ENCODE measurements around the gene TMEM223.
A peak's percentile ranks its signal among the peaks of the same experiment; 100 is the strongest.

DNA sequence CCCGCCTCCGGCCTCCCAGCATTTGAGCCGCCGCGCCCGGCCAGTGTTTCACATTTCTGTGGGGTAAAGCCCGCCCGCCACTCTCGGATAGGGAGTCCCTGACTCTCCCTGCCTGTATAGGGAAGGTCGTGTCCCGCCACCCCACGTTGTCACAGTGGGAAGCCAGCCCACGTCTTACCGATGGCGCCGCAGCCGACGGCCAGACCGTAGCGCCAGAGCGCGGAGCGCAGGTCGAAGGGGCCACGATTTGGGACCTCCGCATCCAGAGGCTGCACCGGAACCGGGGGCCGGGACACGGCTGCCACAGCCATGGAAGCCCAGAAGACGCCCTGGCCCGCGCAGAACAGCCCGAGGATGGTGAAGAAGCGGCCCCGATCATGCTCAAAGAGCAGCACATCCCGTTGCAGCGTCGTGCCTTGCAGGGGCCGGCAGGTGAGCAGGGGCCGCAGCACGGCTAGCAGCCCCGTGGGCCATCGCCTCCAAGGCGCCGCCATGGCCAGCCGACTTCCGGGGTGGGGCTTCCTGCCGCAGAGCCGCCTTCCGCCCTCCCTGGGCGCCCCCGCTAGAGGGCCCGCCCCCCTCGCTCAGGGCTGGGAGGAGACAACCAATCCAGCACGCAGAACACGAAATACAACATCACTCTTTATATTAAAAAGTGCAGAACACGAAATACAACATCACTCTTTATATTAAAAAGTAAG, at the start of gene TMEM223:
- TF ChIP-seq, protein P1, sequence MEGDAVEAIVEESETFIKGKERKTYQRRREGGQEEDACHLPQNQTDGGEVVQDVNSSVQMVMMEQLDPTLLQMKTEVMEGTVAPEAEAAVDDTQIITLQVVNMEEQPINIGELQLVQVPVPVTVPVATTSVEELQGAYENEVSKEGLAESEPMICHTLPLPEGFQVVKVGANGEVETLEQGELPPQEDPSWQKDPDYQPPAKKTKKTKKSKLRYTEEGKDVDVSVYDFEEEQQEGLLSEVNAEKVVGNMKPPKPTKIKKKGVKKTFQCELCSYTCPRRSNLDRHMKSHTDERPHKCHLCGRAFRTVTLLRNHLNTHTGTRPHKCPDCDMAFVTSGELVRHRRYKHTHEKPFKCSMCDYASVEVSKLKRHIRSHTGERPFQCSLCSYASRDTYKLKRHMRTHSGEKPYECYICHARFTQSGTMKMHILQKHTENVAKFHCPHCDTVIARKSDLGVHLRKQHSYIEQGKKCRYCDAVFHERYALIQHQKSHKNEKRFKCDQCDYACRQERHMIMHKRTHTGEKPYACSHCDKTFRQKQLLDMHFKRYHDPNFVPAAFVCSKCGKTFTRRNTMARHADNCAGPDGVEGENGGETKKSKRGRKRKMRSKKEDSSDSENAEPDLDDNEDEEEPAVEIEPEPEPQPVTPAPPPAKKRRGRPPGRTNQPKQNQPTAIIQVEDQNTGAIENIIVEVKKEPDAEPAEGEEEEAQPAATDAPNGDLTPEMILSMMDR (IDR thresholded peaks at IDR 0.05), result peak in 2 of 3 donors; percentile 24 to 25
- no peak for TF ChIP-seq POLR2A (IDR thresholded peaks at IDR 0.05)
